Upper lobe of left lung (tissue), 4 donors: ENCODE measurements around the gene LRRC45.

ENCODE experiments used
- POLR2A ChIP-seq, 4 donors: fragments of 450-650 bp; IDR thresholded peaks; one replicate each; pipeline ENCODE4 v1.5.1; 2016 to 2017; ENCODE audit warnings: antibody characterized with exemption in 4 of 4, mild to moderate bottlenecking in 2 of 4
- TF ChIP-seq, protein P1 (sequence below), 6 experiments: fragments of 450-650 bp in 4 of 6; fragments of 200-600 bp in 2 of 6; sonication (generic) in 2 of 6; IDR thresholded peaks; one replicate each; pipeline ENCODE4 v1.5.1; 2016 to 2019; ENCODE audit warnings: antibody characterized with exemption in 6 of 6

DNA sequence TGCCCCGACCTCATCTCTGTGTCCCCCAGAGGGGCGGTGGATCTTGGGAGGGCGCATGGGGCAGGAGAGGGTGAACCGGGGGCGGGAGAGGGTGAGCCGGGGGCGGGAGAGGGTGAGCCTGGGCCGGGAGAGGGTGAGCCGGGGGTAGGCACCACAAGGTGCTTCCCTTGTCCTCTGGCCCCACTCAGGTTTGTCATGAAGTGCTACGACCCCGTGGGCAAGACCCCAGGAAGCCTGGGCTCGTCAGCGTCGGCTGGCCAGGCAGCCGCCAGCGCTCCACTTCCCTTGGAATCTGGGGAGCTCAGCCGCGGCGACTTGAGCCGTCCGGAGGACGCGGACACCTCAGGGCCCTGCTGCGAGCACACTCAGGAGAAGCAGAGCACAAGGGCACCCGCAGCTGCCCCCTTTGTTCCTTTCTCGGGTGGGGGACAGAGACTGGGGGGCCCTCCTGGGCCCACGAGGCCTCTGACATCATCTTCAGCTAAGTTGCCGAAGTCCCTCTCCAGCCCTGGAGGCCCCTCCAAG, 26.8 kb upstream of the LRRC45 start:
- TF ChIP-seq POLR2A (IDR thresholded peaks at IDR 0.05): no peak
- TF ChIP-seq, protein P1, sequence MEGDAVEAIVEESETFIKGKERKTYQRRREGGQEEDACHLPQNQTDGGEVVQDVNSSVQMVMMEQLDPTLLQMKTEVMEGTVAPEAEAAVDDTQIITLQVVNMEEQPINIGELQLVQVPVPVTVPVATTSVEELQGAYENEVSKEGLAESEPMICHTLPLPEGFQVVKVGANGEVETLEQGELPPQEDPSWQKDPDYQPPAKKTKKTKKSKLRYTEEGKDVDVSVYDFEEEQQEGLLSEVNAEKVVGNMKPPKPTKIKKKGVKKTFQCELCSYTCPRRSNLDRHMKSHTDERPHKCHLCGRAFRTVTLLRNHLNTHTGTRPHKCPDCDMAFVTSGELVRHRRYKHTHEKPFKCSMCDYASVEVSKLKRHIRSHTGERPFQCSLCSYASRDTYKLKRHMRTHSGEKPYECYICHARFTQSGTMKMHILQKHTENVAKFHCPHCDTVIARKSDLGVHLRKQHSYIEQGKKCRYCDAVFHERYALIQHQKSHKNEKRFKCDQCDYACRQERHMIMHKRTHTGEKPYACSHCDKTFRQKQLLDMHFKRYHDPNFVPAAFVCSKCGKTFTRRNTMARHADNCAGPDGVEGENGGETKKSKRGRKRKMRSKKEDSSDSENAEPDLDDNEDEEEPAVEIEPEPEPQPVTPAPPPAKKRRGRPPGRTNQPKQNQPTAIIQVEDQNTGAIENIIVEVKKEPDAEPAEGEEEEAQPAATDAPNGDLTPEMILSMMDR (IDR thresholded peaks at IDR 0.05): no peak
